T-helper 1 cell (primary cell): ENCODE measurements around the gene SEMA6A.
"Not testable (repeated sequence)": the region's sequence is repeated elsewhere in the genome, so short reads cannot be mapped to it uniquely, and the experiment has no call there.

Experiments
- DNase-seq, 5 donors: peaks; one replicate each; pipeline ENCODE4 v3.0.0-alpha.2; 2012 to 2020

SEMA6A gene

GRCh38 chr5:116546033-116546742, 28.4 kb downstream of the SEMA6A start:
- no peak for DNase-seq

GRCh38 chr5:116545465-116545864, 29.2 kb downstream of the SEMA6A start:
- DNase-seq, result not testable (repeated sequence)

GRCh38 chr5:116544531-116545241, 29.9 kb downstream of the SEMA6A start:
- DNase-seq, result no peak

GRCh38 chr5:116543501-116543900, 31.1 kb downstream of the SEMA6A start:
- no peak for DNase-seq

DNA sequence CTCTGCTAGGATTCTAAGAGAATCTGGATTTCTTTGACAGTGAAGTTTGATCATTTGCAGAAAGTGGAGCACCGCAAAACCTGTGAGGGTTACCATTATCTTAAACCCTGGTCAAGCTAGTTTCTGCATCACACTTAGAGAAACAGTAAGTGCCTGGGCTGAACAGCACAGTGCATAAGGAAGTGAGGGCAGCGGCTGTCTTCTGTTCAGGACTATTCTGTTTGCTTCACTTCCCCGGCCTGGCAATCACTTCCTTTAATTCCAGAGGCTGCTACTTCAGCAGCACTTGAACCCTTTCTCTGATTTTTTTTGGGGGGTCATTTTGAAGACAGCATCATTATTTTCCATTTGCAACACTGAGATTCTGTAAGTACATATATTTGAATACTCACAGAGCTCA, 32.0 kb downstream of the SEMA6A start:
- DNase-seq, result no peak

GRCh38 chr5:116539222-116539621, 35.4 kb downstream of the SEMA6A start:
- DNase-seq, result no peak

DNA sequence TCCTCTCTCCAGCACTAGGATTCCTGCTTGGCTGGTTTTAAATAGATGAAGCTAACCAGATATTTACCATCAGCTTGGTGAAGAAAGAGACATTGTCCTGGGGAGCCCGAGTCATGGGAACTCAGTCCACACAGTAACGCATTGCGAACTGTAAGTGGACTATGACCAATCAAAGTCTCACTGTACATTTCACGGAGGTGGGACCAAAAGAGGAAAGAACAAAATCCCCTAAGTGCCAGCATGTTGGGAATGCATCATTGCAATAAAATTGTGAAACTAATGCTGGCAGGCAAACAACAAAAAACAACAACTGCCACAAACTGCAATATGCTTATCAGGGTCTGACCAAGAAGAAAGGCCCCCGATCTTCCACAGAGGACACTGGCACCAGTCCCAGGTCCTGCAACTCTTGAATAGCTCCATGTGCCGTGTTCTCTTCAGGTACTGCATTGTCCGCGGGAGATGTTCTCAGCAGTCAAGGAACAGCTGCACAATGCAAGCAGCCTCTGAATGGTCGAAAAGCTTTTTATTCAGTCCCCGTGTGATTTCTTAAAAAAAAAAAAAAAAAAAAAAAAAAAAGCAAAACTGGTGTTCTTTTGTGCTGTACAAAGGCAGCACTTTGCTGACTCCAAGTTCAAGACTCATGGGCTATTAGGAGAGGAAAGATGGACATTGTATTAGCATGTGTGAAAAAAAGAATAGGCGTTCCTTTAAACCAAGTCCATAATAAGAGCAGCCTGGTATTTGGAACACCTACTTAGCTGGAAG, 38.1 kb downstream of the SEMA6A start:
- no peak for DNase-seq

GRCh38 chr5:116534964-116535651, 39.5 kb downstream of the SEMA6A start:
- no peak for DNase-seq

GRCh38 chr5:116532762-116533525, 41.7 kb downstream of the SEMA6A start:
- no peak for DNase-seq

- no peak for DNase-seq
Measured at GRCh38 chr5:116531635-116532034, 43.0 kb downstream of the SEMA6A start.

DNA sequence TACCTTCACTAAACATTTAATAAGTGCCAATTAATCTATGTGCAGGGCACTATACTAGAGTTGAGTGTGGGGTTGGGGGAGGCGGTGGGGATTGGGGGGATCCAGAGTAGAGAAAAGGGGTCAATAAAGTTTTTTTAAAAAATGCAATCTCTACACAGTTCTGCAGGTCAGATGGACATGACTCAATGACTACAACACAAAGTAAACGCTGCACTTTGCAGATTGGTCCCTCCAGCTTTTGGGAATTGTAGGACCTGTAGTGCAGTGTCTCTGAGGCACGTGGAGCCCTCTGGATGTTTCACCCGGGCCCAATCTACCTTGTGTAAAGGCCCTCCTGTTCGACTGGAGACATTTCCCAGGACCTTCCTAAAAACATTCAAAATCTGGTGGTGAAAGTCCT, 43.5 kb downstream of the SEMA6A start:
- no peak for DNase-seq

- DNase-seq, result no peak
Measured at GRCh38 chr5:116530276-116530675, 44.3 kb downstream of the SEMA6A start.

- no peak for DNase-seq
Measured at GRCh38 chr5:116529615-116530014, 45.0 kb downstream of the SEMA6A start.

DNA sequence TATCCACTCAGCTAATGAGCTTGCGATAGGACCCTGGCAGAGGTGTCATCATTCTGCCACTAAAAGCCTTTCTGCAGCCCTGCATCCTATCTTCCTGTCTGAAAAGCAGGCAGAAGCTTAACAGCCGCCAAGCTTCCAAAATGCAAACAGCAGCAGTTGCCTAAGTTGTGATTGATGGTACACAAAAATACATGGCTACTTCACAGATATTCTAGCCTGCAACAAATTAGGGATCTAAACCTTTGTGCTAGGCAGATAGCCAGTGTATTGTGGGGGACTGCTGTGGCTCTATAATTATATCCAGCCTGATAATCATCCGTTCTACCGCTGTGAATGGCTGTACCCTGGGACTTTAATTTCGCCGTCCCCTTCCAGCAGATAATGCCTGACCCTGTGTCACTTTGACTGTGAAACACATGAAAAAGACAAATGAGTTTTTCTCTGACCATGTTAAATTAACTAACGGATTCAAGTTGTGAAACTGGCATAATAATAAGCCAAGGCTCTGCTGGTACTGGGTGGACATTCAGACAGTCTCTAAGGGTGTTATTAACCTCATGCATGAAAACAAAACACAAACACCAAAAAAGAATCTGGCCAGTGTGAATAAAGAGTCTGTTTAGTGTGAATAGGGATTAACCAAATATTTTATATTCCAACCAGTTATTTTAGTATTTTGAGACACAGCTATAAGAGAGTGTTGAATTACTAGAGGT, 45.9 kb downstream of the SEMA6A start:
- DNase-seq, result no peak

DNA sequence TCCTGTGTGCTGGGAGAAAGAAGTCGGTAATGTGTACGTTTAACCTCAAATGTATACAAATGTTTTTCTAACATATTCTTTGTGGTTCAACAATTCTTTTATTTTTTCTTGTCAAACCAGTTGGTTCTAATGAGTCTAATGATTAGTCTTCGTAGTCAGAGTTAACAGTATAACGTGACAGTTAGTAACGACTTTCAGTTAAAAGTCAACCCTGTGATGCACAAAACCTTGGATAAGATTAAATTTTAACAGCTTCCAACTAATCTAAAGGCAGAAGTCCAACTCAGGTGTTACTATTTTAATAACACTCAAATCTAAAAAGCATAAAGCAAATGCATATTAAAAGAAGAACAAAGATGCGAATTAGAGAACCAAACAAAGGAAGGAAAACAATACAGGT, 47.0 kb downstream of the SEMA6A start:
- DNase-seq, result no peak

GRCh38 chr5:116525674-116526073, 48.9 kb downstream of the SEMA6A start:
- DNase-seq, result no peak

GRCh38 chr5:116524966-116525365, 49.7 kb downstream of the SEMA6A start:
- no peak for DNase-seq

DNA sequence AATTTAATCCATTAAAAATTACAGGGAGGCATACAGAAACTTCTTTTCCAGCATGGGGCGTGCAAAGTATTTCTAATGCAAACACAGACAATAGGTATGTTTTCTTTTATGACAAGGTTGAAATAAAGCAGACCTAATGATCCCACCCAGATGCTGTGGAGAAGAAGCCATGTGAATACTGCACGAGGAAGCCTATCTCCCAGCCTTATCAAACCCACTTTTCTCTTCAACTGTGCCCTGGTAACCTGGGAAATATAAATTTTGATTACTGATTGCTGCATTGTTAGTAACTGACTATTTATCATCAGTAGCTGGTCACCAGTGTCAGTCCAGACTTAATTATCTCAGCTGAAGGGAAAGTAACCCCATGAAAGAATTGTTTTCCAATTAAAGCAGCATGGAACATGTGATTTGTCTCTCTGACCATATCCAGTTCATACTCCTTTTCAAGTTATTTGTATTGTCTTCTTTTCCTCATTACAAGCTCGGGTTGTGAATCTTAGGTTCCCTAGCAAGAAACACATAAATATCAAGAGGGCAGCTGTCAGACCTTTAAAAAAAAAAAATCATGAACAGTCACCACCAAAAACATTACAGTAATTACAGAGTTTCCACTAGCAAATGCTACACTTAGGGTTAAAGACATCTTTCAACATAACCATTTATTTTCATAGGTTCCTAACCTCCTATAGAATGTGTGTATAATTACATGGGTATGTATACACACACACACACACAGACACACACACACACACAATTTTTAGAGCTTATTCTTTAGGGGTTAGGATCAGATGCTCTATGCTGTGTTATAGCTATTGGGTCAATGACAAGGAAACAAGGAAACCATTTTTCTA, 50.3 kb downstream of the SEMA6A start:
- no peak for DNase-seq

DNA sequence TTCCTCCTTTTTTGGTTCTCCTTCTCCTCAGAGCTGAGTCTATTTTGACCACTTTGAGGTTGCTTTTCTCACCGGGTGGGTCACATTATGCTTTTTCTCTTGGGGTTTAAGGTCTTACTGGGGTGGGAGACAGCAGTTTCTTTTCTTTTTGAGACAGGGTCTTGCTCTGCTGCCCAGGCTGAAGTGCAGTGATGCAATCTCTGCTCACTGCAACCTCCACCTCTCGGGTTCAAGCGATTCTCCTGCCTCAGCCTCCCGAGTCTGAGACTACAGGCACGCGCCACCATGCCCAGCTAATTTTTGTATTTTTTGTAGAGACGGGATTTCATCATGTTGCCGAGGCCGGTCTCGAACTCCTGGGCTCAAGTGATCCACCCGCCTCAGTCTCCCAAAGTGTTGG, 51.4 kb downstream of the SEMA6A start:
- DNase-seq, result not testable (repeated sequence)

DNA sequence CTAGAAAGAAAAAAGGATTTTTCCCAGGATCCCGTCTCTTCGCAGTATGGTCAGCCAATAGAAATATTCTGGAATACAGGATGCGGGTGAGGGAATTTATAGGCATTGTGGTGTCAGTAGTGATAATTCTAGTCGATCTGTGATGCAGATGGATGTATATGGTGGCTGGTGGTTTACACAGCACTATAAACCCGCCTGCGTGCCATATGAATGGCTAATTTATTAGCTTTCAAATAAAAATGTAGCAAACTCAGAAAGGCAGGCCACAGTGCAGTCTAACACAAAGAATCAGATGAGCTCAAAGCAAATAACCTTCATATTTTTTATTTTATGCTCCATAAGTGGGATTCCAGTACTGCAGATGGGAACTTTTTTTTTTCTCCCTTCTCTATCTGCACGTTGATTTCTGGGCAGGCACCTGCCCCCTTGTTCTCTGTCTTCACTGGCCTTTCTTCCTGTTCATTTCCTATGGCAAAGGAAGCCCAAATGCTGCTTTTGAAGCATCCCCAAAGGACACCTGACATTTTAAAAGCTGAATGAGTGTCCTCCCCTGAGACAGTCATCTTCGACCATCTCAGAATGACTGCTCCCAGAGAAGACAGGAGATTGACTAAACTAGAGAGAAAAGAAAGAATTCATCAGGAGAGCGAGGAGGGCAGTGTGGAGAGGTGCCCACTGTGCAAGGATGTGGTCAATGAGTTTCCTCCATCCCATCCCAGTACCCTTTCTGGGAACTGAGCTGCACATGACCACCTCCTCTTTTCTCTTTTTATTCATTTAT, 52.1 kb downstream of the SEMA6A start:
- DNase-seq, result no peak
